A549 (cell line): Measurements from ENCODE around the gene ARPC3. TPM values are rescaled to one million over a fixed set of nuclear protein-coding genes. Genes with fewer than 3 reads are reported as not detected.

Source experiments
- ATAC-seq, 2 experiments: fragments of 200-7000 bp in 1 of 2; fragments of >200 bp in 1 of 2; cut with Nextera tagmentation in 1 of 2; cut with Tn5 transposase in 1 of 2; 3 replicates each; pipeline versions ENCODE4 v1.8.0 to v1.9.1; 2018 to 2020; ENCODE audit warnings: mild to moderate bottlenecking in 1 of 2, moderate library complexity in 1 of 2
- CTCF ChIA-PET: fragments of 300-600 bp; sonication (Branson Sonifier 250); formaldehyde crosslinking; extraction: SDS; loops from one replicate; lab custom pipeline; 2021; ENCODE audit warnings: antibody characterized with exemption, inconsistent platforms; lab: Yijun Ruan, JAX
- POLR2A ChIA-PET: fragments of 350-600 bp; formaldehyde crosslinking; extraction: SDS; loops from one replicate; lab custom pipeline; 2021; ENCODE audit warnings: antibody characterized with exemption, inconsistent platforms; lab: Yijun Ruan, JAX
- DNase-seq, 2 experiments: peaks; one replicate each; pipeline versions ENCODE4 v3.0.0 to v3.0.0-alpha.2; 2011 to 2016; ENCODE audit warnings: low read depth in 1 of 2, low spot score in 1 of 2
- FAIRE-seq: peaks from 2 replicates; lab custom pipeline; 2011; peaks lifted over from hg19 to GRCh38; lab: Jason Lieb, UNC
- H3K27ac ChIP-seq, 2 experiments: fragments of >200 bp; sonication (Bioruptor Twin); formaldehyde crosslinking; 3 replicates each; pipeline ENCODE4 v1.5.1; 2016 to 2017
- H3K4me1 ChIP-seq: fragments of >200 bp; sonication (Bioruptor Twin); formaldehyde crosslinking; 3 replicates; pipeline ENCODE4 v1.6.1; 2016
- H3K4me2 ChIP-seq: fragments of >200 bp; sonication (Bioruptor Twin); formaldehyde crosslinking; 3 replicates; pipeline ENCODE4 v1.6.1; 2016
- H3K4me3 ChIP-seq: fragments of >200 bp; sonication (Bioruptor Twin); formaldehyde crosslinking; 3 replicates; pipeline ENCODE4 v1.5.1; 2016
- H3K9me3 ChIP-seq: fragments of >200 bp; sonication (Bioruptor Twin); formaldehyde crosslinking; 3 replicates; pipeline ENCODE4 v1.6.1; 2016
- CBX8 ChIP-seq: fragments of 200-600 bp; sonication (generic); IDR thresholded peaks from 2 replicates; pipeline ENCODE4 v1.6.1; 2016
- CEBPB ChIP-seq, 2 experiments: fragments of >200 bp in 1 of 2; sonication (Bioruptor Twin) in 1 of 2; formaldehyde crosslinking in 1 of 2; IDR thresholded peaks; 2 replicates each; pipeline ENCODE4 v1.6.1; 2012 to 2016
- E2F6 ChIP-seq: IDR thresholded peaks from 2 replicates; pipeline ENCODE4 v1.6.1; 2012; ENCODE audit warnings: low read depth, borderline replicate concordance
- EHF ChIP-seq: fragments of 250-450 bp; sonication (Bioruptor Pico); IDR thresholded peaks from 2 replicates; pipeline ENCODE4 v1.5.0; 2020; ENCODE audit warnings: mild to moderate bottlenecking
- ELK1 ChIP-seq: fragments of 150-350 bp; IDR thresholded peaks from 2 replicates; pipeline ENCODE4 v1.6.1; 2014; ENCODE audit warnings: low read depth, mild to moderate bottlenecking, low read length
- FOSB ChIP-seq: fragments of 250-450 bp; sonication (Bioruptor Pico); IDR thresholded peaks from 2 replicates; pipeline ENCODE4 v1.5.0; 2020; ENCODE audit warnings: mild to moderate bottlenecking, moderate library complexity
- FOSL2 ChIP-seq, 2 experiments: fragments of 450-650 bp in 1 of 2; fragments of >200 bp in 1 of 2; sonication (Bioruptor Twin) in 1 of 2; formaldehyde crosslinking; IDR thresholded peaks; 2 replicates each; pipeline versions ENCODE4 v1.5.0 to v1.6.1; 2016 to 2020; ENCODE audit warnings: mild to moderate bottlenecking in 1 of 2, moderate library complexity in 1 of 2
- HDAC2 ChIP-seq: fragments of 200-600 bp; sonication (generic); IDR thresholded peaks from 2 replicates; pipeline ENCODE4 v1.6.1; 2016
- HES2 ChIP-seq: fragments of >200 bp; sonication (Bioruptor Twin); formaldehyde crosslinking; IDR thresholded peaks from 2 replicates; pipeline ENCODE4 v1.6.1; 2016
- HEYL ChIP-seq: fragments of 250-450 bp; sonication (Bioruptor Pico); IDR thresholded peaks from 2 replicates; pipeline ENCODE4 v1.8.0; 2021; ENCODE audit warnings: mild to moderate bottlenecking, moderate library complexity
- HOXB13 ChIP-seq: fragments of 250-450 bp; sonication (Bioruptor Pico); IDR thresholded peaks from 2 replicates; pipeline ENCODE4 v1.5.0; 2020; ENCODE audit warnings: low read depth, mild to moderate bottlenecking, moderate library complexity
- HOXB5 ChIP-seq: fragments of 250-450 bp; sonication (Bioruptor Pico); IDR thresholded peaks from 2 replicates; pipeline ENCODE4 v1.5.0; 2020; ENCODE audit warnings: mild to moderate bottlenecking, moderate library complexity
- KDM1A ChIP-seq: fragments of 200-600 bp; sonication (generic); IDR thresholded peaks from 2 replicates; pipeline ENCODE4 v1.6.1; 2016; ENCODE audit warnings: low read depth, mild to moderate bottlenecking
- KDM5A ChIP-seq: fragments of 200-600 bp; sonication (generic); IDR thresholded peaks from 2 replicates; pipeline ENCODE4 v1.6.1; 2016; ENCODE audit warnings: antibody characterized with exemption, mild to moderate bottlenecking
- NFE2L2 ChIP-seq: fragments of 150-350 bp; conservative IDR thresholded peaks from 2 replicates; pipeline ENCODE4 v1.6.1; 2014; ENCODE audit warnings: low read length
- NPAS2 ChIP-seq: fragments of 250-450 bp; sonication (Bioruptor Pico); IDR thresholded peaks from 2 replicates; pipeline ENCODE4 v1.8.0; 2022; ENCODE audit warnings: mild to moderate bottlenecking, moderate library complexity, borderline replicate concordance
- PBX3 ChIP-seq: IDR thresholded peaks from 2 replicates; pipeline ENCODE4 v1.6.1; 2012
- POLR2AphosphoS2 ChIP-seq: conservative IDR thresholded peaks from 2 replicates; pipeline ENCODE4 v1.6.1; 2012; ENCODE audit warnings: low read length, improper control_type of control experiment, inconsistent platforms
- REST ChIP-seq: fragments of 200-600 bp; sonication (generic); IDR thresholded peaks from 2 replicates; pipeline ENCODE4 v1.6.1; 2016; ENCODE audit warnings: antibody characterized with exemption, mild to moderate bottlenecking, moderate library complexity
- USF2 ChIP-seq: fragments of 450-650 bp; IDR thresholded peaks from 2 replicates; pipeline ENCODE4 v1.6.1; 2014; ENCODE audit warnings: antibody characterized with exemption
- WGBS: methylation state at CpG from one replicate; pipeline ENCODE4 v1.1.6; 2017; ENCODE audit errors: missing lambda C conversion rate; 5-methylcytosine and 5-hydroxymethylcytosine counted together
- polyA plus RNA-seq, 4 experiments: library from polyadenylated mRNA; depleted of rRNA in 3 of 4; stranded (reverse); fragments of >200 nt; fragmentation: RNase III in 1 of 4; extraction: RNeasy Plus Mini Kit Qiagen cat#74134 plus additional on column Dnase treatment in 1 of 4; gene quantifications; 2 replicates in 3 of 4; 3 replicates in 1 of 4; pipeline ENCODE4 v1.2.3, GENCODE V29; 2011 to 2017

ARPC3 gene
- polyA plus RNA-seq, 2 of the 4 experiments (the other 2 are of a cell fraction): 83.3 to 718 TPM

GRCh38 chr12:110453569-110454296 lies 3.6 kb upstream of the ARPC3 start:
- Histone ChIP-seq H3K4me3 (no peak overlapping the region), H3K27ac (no peak overlapping the region), H3K4me2 (no peak overlapping the region), H3K9me3 (no peaks in the 10 kb centered on the region), H3K4me1 (0 out of 3 replicates have a peak, but pooled peaks cover 4% of the 10 kb centered on the region)
- CTCF ChIA-PET: interaction anchor here (8.6 to 12.5 kb wide), 2 partner anchors 12 to 147 kb away, joined by 133 to 160 read pairs; partner anchors contain the start of genes FAM216A and GPN3
- POLR2A ChIA-PET: interaction anchor here (1.5 kb wide), 1 partner anchor 15 kb away, joined by 6 read pairs; the partner anchor contains the start of genes FAM216A and GPN3
- no peak for FAIRE-seq
- TF ChIP-seq CEBPB (IDR thresholded peaks at IDR 0.05): no peak
- TF ChIP-seq HDAC2: no peak
- no peak for TF ChIP-seq CBX8
- no peak for TF ChIP-seq PBX3
- TF ChIP-seq KDM1A: no peak
- no peak for TF ChIP-seq E2F6
- TF ChIP-seq USF2: no peak
- TF ChIP-seq NPAS2 (CRISPR knock-in tag): no peak
- TF ChIP-seq HOXB13 (CRISPR knock-in tag): no peak
- no peak for TF ChIP-seq EHF (CRISPR knock-in tag)
- TF ChIP-seq KDM5A: no peak
- no peak for TF ChIP-seq HOXB5 (CRISPR knock-in tag)
- TF ChIP-seq HES2: no peak
- no peak for TF ChIP-seq ELK1
- no peak for TF ChIP-seq NFE2L2
- no peak for TF ChIP-seq POLR2AphosphoS2
- TF ChIP-seq REST: no peak
- no peak for TF ChIP-seq HEYL
- no peak for TF ChIP-seq FOSB (CRISPR knock-in tag)
- TF ChIP-seq FOSL2 (IDR thresholded peaks at IDR 0.05): no peak
- no peak for TF ChIP-seq FOSL2 (CRISPR knock-in tag; IDR thresholded peaks at IDR 0.05)
- DNase-seq: no peak
- no peak for ATAC-seq
- 87% methylated on average over 4 of the region's 4 CpGs for WGBS
